ENCODE data around the gene DGLUCY.
A peak's percentile ranks its signal among the peaks of the same experiment; 100 is the strongest.

DGLUCY gene

GRCh38 chr14:91227183-91227628 lies 113.3 kb downstream of the DGLUCY start:
- in situ Hi-C loops (cut with HindIII; ENCODE audit: low sequenced_read_pairs): no loop called here
- DNase-seq (ENCODE audit: low read depth): no peak
- no peak overlapping the region for H3K4me3 ChIP-seq (ENCODE audit: low read depth, low read length)
- no peak for TF ChIP-seq CTCF (IDR thresholded peaks at IDR 0.05; ENCODE audit: low read depth, low read length, missing control alignments)

DNA sequence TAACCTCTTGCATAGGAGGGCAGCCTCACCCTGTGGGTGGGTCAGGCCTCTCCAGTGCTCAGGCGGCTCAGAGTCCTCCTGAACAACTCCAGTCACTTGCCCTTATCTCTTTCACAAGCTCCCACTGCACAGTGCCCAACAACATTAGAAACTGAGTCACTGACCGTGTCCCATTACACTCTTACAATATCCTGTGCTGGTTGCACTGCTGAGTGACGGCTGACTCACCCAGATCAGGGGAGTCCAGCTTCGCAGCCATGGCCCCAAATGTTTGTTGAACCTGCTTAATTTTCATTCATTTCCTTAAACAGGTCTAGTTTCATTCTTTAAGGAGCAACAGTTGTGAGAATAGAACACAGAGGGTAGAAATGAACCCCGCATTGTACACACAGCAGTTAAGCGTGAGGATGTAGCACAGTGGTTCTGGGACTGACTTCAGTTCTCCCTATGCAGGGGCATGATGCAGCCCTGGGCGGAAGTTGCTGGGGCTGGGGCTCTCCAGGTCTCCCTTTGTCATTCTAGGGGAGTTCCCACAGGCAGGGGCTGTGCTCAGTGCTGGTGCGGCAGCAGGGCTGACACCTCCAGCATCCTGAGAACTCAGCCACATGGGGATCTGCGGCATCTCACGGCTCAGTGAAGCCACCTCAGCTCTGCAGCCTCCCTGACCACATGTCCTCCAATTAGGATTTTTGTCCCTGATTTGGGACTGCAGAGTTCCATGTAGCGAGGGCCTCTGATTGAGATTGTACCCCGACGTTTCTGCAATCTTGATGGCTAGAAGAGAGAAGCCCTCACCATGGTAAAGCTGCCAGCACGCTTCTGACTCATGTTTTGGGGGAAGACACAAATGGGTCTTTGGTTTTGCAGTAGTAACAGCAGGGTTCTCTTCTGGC lies 114.5 kb downstream of the DGLUCY start:
- no peak overlapping the region for H3K4me3 ChIP-seq (ENCODE audit: low read depth, low read length)
- no peak for TF ChIP-seq CTCF (IDR thresholded peaks at IDR 0.05; ENCODE audit: low read depth, low read length, missing control alignments)
- in situ Hi-C loops (cut with HindIII; ENCODE audit: low sequenced_read_pairs): no loop called here
- no peak for DNase-seq (ENCODE audit: low read depth)

DNA sequence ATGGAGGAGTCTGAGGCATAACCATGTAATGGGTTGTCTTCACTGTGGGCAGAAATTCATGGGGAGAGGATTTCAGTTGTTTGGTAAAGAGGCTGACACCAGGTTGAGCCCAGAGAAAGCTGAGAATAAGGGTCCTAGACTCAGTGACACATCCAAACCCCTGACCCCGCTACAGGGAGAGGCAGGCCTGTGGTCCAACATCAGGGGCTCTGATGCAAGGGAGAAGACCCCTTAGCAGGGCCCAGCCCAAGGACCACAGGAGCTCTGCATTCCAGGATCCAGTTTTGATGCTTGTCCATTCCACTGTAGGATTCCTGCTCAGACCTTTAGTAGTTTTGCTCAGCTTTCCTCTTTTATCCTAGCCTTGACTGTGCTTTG lies 115.1 kb downstream of the DGLUCY start:
- in situ Hi-C loops (cut with HindIII; ENCODE audit: low sequenced_read_pairs): no loop called here
- TF ChIP-seq CTCF (IDR thresholded peaks at IDR 0.05; ENCODE audit: low read depth, low read length, missing control alignments): no peak
- no peak for DNase-seq (ENCODE audit: low read depth)
- no peak overlapping the region for H3K4me3 ChIP-seq (ENCODE audit: low read depth, low read length)

DNA sequence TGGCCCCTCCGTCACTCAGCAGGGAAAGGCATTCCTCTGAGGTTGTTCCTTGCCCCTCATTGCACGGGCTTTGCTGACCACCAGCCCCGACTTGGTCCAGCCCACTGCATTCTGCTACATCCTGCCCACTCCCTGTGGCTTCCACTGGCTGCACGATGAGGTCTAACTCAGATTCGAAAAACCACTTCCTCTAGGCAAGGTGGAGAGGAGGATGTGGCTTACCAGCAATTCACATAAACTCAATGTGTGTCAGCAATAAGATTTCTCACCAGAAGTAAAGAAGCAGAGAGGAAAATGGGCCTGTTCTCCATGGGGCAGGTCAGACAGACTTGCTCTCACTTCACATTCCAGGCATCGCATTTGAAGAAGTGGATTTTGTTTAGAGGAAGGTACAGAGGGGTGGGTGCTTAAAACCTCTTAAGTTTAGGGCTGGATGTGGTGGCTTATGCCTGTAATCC lies 115.9 kb downstream of the DGLUCY start:
- peak; percentile 81 for DNase-seq (ENCODE audit: low read depth)
- TF ChIP-seq CTCF (IDR thresholded peaks at IDR 0.05; ENCODE audit: low read depth, low read length, missing control alignments): no peak
- H3K4me3 ChIP-seq (ENCODE audit: low read depth, low read length): no peak overlapping the region

DNA sequence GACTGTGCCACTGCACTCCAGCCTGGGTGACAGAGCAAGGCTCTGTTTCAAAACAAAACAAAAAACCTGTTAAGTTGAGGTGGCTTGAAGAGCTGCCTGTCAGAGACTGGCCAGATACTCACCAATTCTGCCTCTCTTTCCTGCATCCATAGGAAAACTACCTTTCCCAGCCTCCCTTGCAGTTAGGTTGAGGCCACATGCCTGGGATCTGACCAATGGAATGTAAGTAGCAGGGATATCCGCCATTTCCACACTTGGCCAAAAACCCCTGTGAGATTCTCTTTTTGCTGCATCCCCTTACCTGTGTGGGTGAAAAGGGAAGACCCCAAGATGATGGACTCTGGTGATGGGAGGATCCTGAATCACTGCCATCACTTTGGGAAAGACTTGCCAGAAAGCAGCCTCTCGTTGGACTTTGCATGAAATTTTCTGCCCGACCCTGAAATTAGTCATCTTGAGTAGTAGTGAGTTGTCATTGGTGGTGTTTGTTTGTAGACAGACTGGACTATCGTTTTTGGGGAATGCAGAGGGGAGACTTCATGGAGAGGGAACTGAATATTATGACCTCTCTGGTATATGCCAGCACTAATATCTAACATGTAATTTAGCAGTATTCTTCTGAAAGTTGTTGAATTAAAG lies 116.6 kb downstream of the DGLUCY start:
- no peak overlapping the region for H3K4me3 ChIP-seq (ENCODE audit: low read depth, low read length)
- TF ChIP-seq CTCF (IDR thresholded peaks at IDR 0.05; ENCODE audit: low read depth, low read length, missing control alignments): no peak
- DNase-seq (ENCODE audit: low read depth): no peak
- in situ Hi-C loops (cut with HindIII; ENCODE audit: low sequenced_read_pairs): no loop called here

More for the DNA sequence above, 115.9 kb downstream of the DGLUCY start:
- in situ Hi-C loops (cut with HindIII; ENCODE audit: low sequenced_read_pairs): no loop called here

- no peak for DNase-seq (ENCODE audit: low read depth)
- TF ChIP-seq CTCF (IDR thresholded peaks at IDR 0.05; ENCODE audit: low read depth, low read length, missing control alignments): no peak
Observed at GRCh38 chr14:91231446-91231845, 117.6 kb downstream of the DGLUCY start.

More at GRCh38 chr14:91231446-91231845, 117.6 kb downstream of the DGLUCY start:
- no peak overlapping the region for H3K4me3 ChIP-seq (ENCODE audit: low read depth, low read length)
- in situ Hi-C loops (cut with HindIII; ENCODE audit: low sequenced_read_pairs): no loop called here

Measured in astrocyte of the cerebellum (primary cell).